ENCODE data around the gene COPZ2. TPM values are rescaled to one million over a fixed set of nuclear protein-coding genes. Genes with fewer than 3 reads are reported as not detected.

COPZ2 gene
- total RNA-seq, 1 donor from 2014 or later, result 49.4 TPM

DNA sequence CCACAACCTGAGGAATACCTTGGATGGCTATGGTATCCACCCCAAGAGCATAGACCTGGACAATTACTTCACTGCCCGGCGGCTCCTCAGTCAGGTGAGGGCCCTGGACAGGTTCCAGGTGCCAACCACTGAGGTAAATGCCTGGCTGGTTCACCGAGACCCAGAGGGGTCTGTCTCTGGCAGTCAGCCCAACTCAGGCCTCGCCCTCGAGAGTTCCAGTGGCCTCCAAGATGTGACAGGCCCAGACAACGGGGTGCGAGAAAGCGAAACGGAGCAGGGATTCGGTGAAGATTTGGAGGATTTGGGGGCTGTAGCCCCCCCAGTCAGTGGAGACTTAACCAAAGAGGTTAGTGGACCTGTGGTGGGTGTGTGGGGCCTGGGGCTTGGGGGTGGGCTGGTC is 13.7 kb upstream of the COPZ2 start:
- no peaks in the 10 kb centered on the region for H3K27me3 Mint-ChIP-seq (ENCODE audit: unreplicated experiment)
- H3K36me3 Mint-ChIP-seq (ENCODE audit: unreplicated experiment), result peaks cover 15% of the 10 kb centered on the region
- peak overlapping the region; percentile 93 for H3K4me3 Mint-ChIP-seq (ENCODE audit: unreplicated experiment)
- TF ChIP-seq, protein P1, sequence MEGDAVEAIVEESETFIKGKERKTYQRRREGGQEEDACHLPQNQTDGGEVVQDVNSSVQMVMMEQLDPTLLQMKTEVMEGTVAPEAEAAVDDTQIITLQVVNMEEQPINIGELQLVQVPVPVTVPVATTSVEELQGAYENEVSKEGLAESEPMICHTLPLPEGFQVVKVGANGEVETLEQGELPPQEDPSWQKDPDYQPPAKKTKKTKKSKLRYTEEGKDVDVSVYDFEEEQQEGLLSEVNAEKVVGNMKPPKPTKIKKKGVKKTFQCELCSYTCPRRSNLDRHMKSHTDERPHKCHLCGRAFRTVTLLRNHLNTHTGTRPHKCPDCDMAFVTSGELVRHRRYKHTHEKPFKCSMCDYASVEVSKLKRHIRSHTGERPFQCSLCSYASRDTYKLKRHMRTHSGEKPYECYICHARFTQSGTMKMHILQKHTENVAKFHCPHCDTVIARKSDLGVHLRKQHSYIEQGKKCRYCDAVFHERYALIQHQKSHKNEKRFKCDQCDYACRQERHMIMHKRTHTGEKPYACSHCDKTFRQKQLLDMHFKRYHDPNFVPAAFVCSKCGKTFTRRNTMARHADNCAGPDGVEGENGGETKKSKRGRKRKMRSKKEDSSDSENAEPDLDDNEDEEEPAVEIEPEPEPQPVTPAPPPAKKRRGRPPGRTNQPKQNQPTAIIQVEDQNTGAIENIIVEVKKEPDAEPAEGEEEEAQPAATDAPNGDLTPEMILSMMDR (IDR thresholded peaks at IDR 0.05), result no peak
- H3K27ac Mint-ChIP-seq (ENCODE audit: unreplicated experiment), result peak overlapping the region; percentile 100
- H3K4me1 Mint-ChIP-seq (ENCODE audit: unreplicated experiment), result peaks cover 77% of the 10 kb centered on the region
- no peaks in the 10 kb centered on the region for H3K9me3 Mint-ChIP-seq (ENCODE audit: unreplicated experiment)
- no peak for DNase-seq (ENCODE audit: extremely low spot score, unreplicated experiment)

DNA sequence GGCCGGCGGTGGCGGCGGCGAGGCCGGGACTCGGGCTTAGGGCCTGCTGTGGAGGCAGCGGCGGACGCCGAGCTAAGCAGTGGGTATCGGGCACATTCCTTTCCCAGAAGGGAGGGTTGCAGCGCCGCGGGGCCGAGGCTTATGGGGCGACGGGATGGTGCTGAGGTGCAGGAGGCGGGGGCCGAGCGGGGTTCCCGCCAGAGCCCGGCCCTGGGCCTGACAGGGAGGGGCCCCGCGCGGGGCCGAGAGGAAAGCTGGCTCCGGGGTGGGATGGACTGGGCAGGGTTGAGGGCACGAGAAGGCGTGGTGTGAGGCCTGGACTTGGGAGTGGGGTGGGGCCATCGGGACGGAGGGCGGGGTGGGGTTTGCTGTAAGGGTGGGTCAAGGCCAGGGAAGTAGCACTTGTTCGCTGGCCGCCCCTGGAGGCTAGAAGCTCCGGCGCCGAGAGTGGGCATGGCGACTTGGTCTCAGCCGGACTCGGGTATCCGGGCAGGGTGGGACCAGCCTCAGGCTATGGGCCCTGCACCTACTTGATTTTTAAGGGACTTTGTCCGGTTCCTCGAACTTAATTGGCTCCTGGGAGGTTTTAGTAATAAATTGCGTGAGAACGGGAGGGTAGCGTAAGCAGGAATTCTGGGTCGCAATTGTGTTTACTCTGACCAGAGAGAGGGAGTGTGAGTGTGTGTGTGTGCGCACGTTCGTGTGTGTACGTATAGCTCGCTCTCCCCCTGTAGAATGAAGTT is 11.0 kb upstream of the COPZ2 start:
- peak; percentile 91 for DNase-seq (ENCODE audit: extremely low spot score, unreplicated experiment)
- H3K36me3 Mint-ChIP-seq (ENCODE audit: unreplicated experiment), result peaks cover 6% of the 10 kb centered on the region
- no peaks in the 10 kb centered on the region for H3K9me3 Mint-ChIP-seq (ENCODE audit: unreplicated experiment)
- H3K27ac Mint-ChIP-seq (ENCODE audit: unreplicated experiment), result peak overlapping the region; percentile 100
- H3K27me3 Mint-ChIP-seq (ENCODE audit: unreplicated experiment), result no peaks in the 10 kb centered on the region
- peak overlapping the region; percentile 93 for H3K4me3 Mint-ChIP-seq (ENCODE audit: unreplicated experiment)
- H3K4me1 Mint-ChIP-seq (ENCODE audit: unreplicated experiment), result peaks cover 58% of the 10 kb centered on the region
- TF ChIP-seq, protein P1 (IDR thresholded peaks at IDR 0.05), result no peak

DNA sequence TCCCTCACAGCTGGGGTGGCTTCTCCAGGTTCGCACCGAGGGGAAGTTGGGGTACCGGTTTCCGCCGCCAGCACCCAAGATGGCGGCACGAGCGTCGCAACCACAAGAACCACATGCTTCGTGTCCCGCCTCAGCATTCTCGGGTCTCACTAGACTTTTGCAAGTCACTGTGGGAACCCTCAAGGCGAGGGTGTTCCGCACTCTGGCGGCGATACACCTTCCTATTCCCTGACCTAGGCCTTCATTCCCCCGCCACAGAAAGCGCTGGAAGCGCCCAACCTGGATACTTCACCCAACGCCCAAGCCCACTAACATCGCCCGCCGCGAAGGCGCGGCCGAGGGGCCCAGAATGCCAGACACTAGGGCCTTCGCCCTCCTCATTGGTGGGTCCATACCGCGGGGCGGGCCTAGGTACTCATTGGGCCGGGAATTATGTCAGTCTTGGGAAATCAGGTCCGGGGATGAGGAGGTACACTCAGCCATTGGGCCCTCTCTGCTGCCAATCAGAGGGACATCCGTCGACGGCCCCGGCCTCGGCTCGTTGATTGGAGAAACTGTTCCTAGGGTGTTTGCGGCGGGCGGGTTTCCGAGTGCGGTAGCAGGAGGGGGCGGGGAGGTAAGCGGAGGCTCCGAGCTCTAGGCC is 10.3 kb upstream of the COPZ2 start, which contains the start of gene NFE2L1:
Gene NFE2L1, plus strand, starts transcription at position 619 of the 643 bp plus-strand sequence. CDS start 2,760 bp downstream, outside the sequence.
- H3K27ac Mint-ChIP-seq (ENCODE audit: unreplicated experiment), result peak within 1 kb of the TSS; percentile 100
- peak within 1 kb of the TSS; percentile 93 for H3K4me3 Mint-ChIP-seq (ENCODE audit: unreplicated experiment)
- H3K27me3 Mint-ChIP-seq (ENCODE audit: unreplicated experiment), result no peaks in the 10 kb centered on the region
- DNase-seq (ENCODE audit: extremely low spot score, unreplicated experiment), result peak; percentile 99
- H3K36me3 Mint-ChIP-seq (ENCODE audit: unreplicated experiment), result peaks cover 3% of the 10 kb centered on the region
- H3K9me3 Mint-ChIP-seq (ENCODE audit: unreplicated experiment), result no peaks in the 10 kb centered on the region
- TF ChIP-seq, protein P1 (IDR thresholded peaks at IDR 0.05), result no peak
- peaks cover 51% of the 10 kb centered on the region for H3K4me1 Mint-ChIP-seq (ENCODE audit: unreplicated experiment)

DNA sequence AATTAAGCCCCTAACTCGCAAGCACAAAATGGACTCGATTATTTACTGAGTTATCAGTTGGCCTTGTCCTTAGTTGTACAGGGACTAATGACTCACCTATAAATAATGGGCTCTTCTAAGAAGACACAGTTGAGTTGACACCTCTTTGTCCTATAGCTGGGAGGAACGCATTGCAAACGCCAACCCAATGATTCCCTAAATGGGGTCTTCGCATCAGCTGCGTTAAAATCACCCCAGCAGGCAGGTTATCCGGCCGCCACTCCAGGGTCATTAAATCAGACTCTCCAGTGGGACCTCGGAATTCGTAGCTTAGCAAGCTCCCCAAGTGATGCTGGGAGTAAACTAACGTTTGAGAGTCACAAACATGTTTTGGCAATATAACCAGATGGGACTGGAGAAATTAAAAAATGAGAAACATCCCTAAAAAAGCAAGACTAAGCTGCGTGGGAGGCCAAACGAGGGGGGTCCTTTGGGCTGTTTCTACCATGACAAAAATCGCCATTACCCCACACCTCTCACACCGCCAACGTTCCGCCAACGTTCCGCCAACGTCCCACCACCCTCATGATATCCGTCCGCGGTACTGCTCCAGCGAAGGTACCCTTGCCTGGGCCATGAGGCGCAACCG is 9.6 kb upstream of the COPZ2 start:
- TF ChIP-seq, protein P1 (IDR thresholded peaks at IDR 0.05), result no peak
- no peak for DNase-seq (ENCODE audit: extremely low spot score, unreplicated experiment)
- Mint-ChIP-seq H3K27me3 (ENCODE audit: unreplicated experiment) (no peaks in the 10 kb centered on the region), H3K9me3 (ENCODE audit: unreplicated experiment) (no peaks in the 10 kb centered on the region), H3K36me3 (ENCODE audit: unreplicated experiment) (peaks cover 3% of the 10 kb centered on the region), H3K27ac (ENCODE audit: unreplicated experiment) (peak overlapping the region; percentile 100), H3K4me1 (ENCODE audit: unreplicated experiment) (peaks cover 44% of the 10 kb centered on the region), H3K4me3 (ENCODE audit: unreplicated experiment) (peak overlapping the region; percentile 93)

DNA sequence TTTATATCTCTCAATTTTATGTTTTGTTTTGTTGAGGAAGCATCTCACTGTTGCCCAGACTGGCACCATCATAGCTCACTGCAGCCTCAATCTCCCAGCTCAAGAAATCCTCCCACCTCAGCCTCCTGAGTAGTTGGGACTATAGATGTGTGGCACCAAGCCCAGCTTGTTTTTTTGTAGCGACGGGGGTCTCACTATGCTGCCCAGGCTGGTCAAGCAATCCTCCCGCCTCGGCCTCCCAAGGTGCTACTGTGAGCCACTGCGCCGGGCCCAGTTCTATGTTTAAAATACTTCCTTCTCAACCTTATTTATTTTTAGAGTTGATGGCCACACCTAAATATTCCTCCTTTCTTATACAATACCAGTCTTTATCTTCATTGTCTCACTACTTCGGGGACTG is 8.7 kb upstream of the COPZ2 start:
- Mint-ChIP-seq H3K27ac (ENCODE audit: unreplicated experiment) (peak overlapping the region; percentile 100), H3K36me3 (ENCODE audit: unreplicated experiment) (peaks cover 3% of the 10 kb centered on the region), H3K9me3 (ENCODE audit: unreplicated experiment) (no peaks in the 10 kb centered on the region), H3K4me1 (ENCODE audit: unreplicated experiment) (peaks cover 35% of the 10 kb centered on the region), H3K27me3 (ENCODE audit: unreplicated experiment) (no peaks in the 10 kb centered on the region), H3K4me3 (ENCODE audit: unreplicated experiment) (peak overlapping the region; percentile 93)
- TF ChIP-seq, protein P1 (IDR thresholded peaks at IDR 0.05), result no peak
- no peak for DNase-seq (ENCODE audit: extremely low spot score, unreplicated experiment)
